ENCODE data around the gene SPAG9. TPM values are rescaled to one million over a fixed set of nuclear protein-coding genes. Genes with fewer than 3 reads are reported as not detected.

The SPAG9 gene
- total and polyA plus RNA-seq, 2 experiments from 2014 or later, result 26.5 to 82.7 TPM

DNA sequence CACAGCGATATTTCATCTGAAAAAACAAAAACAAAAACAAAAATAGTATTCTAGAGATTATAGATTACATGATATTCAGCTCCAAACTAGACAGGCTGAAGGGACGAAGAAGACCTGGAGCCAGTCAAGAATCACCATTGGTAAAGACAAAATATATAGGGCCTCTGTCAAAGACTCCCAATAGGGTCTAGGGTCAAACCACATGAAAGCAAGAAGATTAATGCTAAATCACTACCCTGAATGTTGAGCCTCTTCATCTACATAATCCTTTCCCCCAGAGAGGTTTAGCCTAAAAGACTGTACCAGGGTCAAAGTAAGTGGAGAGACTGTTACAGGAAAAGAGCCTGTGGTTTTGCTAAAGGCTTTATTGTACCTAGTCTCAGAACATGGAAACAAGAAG lies 21.9 kb upstream of the SPAG9 start:
- TF ChIP-seq, protein P1, sequence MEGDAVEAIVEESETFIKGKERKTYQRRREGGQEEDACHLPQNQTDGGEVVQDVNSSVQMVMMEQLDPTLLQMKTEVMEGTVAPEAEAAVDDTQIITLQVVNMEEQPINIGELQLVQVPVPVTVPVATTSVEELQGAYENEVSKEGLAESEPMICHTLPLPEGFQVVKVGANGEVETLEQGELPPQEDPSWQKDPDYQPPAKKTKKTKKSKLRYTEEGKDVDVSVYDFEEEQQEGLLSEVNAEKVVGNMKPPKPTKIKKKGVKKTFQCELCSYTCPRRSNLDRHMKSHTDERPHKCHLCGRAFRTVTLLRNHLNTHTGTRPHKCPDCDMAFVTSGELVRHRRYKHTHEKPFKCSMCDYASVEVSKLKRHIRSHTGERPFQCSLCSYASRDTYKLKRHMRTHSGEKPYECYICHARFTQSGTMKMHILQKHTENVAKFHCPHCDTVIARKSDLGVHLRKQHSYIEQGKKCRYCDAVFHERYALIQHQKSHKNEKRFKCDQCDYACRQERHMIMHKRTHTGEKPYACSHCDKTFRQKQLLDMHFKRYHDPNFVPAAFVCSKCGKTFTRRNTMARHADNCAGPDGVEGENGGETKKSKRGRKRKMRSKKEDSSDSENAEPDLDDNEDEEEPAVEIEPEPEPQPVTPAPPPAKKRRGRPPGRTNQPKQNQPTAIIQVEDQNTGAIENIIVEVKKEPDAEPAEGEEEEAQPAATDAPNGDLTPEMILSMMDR (IDR thresholded peaks at IDR 0.05; ENCODE audit: poor library complexity), result no peak
- no peak for TF ChIP-seq EZH2phosphoT487 (IDR thresholded peaks at IDR 0.05; ENCODE audit: low read depth, severe bottlenecking, unreplicated experiment)
- Histone ChIP-seq H4K20me1 (ENCODE audit: insufficient read depth, poor library complexity, severe bottlenecking) (no peaks in the 10 kb centered on the region), H3K36me3 (replicated peaks; ENCODE audit: insufficient read depth, low read depth) (no peaks in the 10 kb centered on the region), H3K79me2 (no peaks in the 10 kb centered on the region), H3K9me3 (ENCODE audit: low read depth) (no peaks in the 10 kb centered on the region), H2AFZ (no peak overlapping the region), H3K27ac (no peak overlapping the region), H3K27me3 (no peaks in the 10 kb centered on the region), H3K4me2 (no peak overlapping the region), H3K4me3 (no peak overlapping the region), H3K4me1 (ENCODE audit: insufficient read depth) (no peaks in the 10 kb centered on the region), H3K9me2 (replicated peaks; ENCODE audit: insufficient read depth) (no peaks in the 10 kb centered on the region)
- no peak for DNase-seq (ENCODE audit: low spot score)
- 79% methylated on average over 2 of the region's 2 CpGs for WGBS (ENCODE audit: low lambda C conversion rate, missing lambda C conversion rate)

DNA sequence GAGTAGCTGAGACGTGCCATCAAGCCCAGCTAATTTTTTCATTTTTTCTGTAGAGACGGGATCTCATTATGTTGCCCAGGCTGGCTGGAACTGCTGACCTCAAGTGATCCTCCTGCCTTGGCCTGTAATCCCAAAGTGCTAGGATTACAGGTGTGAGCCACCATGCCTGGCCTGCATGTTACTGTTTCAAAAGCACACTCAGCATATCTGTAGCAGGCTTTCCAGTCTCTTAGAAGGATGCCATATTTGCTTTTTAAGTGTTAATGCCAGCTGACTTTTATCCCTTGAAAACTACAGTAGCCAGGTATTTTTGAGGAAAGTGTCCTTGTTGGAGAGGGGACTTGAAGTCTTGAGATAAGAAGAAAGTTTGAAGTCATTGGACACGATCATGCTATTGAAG lies 15.3 kb upstream of the SPAG9 start:
- H3K9me3 ChIP-seq (ENCODE audit: low read depth), result no peaks in the 10 kb centered on the region
- H3K36me3 ChIP-seq (replicated peaks; ENCODE audit: insufficient read depth, low read depth), result no peaks in the 10 kb centered on the region
- H3K4me3 ChIP-seq, result no peak overlapping the region
- H4K20me1 ChIP-seq (ENCODE audit: insufficient read depth, poor library complexity, severe bottlenecking), result no peaks in the 10 kb centered on the region
- H3K79me2 ChIP-seq, result no peaks in the 10 kb centered on the region
- H3K27ac ChIP-seq, result no peak overlapping the region
- no peak overlapping the region for H3K4me2 ChIP-seq
- peaks cover 6% of the 10 kb centered on the region for H3K4me1 ChIP-seq (ENCODE audit: insufficient read depth)
- H3K27me3 ChIP-seq, result no peaks in the 10 kb centered on the region
- DNase-seq (ENCODE audit: low spot score), result no peak
- 92% methylated on average over 3 of the region's 3 CpGs for WGBS (ENCODE audit: low lambda C conversion rate, missing lambda C conversion rate)
- H3K9me2 ChIP-seq (replicated peaks; ENCODE audit: insufficient read depth), result no peaks in the 10 kb centered on the region
- no peak for TF ChIP-seq EZH2phosphoT487 (IDR thresholded peaks at IDR 0.05; ENCODE audit: low read depth, severe bottlenecking, unreplicated experiment)
- no peak for TF ChIP-seq EZH2 (IDR thresholded peaks at IDR 0.05; ENCODE audit: borderline replicate concordance)
- TF ChIP-seq, protein P1 (IDR thresholded peaks at IDR 0.05; ENCODE audit: poor library complexity), result no peak
- H2AFZ ChIP-seq, result no peak overlapping the region

DNA sequence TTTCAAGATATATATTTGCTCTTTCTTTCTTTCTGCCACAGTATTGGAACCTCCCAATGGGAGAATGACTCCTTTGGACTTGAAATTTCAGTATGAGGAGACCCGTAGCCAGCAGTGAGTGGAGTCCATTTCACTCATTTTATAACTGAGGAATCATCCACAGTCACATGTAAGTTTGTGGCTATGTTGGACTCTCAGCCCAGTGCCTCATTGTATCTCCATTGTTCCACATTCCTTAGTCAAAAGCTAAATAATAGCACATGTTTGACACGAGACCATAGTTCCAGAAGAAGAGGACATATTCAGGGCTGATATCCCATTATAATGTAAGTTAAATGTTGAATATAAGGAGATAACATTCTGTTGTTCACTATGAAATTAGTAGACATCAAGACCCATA lies 12.7 kb upstream of the SPAG9 start:
- H2AFZ ChIP-seq, result no peak overlapping the region
- WGBS (ENCODE audit: low lambda C conversion rate, missing lambda C conversion rate), result 67% methylated on average over 2 of the region's 2 CpGs

More for the DNA sequence above, 12.7 kb upstream of the SPAG9 start:
- TF ChIP-seq EZH2phosphoT487 (IDR thresholded peaks at IDR 0.05; ENCODE audit: low read depth, severe bottlenecking, unreplicated experiment) (no peak), EZH2 (IDR thresholded peaks at IDR 0.05; ENCODE audit: borderline replicate concordance) (no peak)
- TF ChIP-seq, protein P1 (IDR thresholded peaks at IDR 0.05; ENCODE audit: poor library complexity), result no peak
- no peaks in the 10 kb centered on the region for H3K9me3 ChIP-seq (ENCODE audit: low read depth)
- no peaks in the 10 kb centered on the region for H3K36me3 ChIP-seq (replicated peaks; ENCODE audit: insufficient read depth, low read depth)
- no peak overlapping the region for H3K4me3 ChIP-seq
- no peak for DNase-seq (ENCODE audit: low spot score)
- peak overlapping the region; percentile 84 for H3K27ac ChIP-seq
- no peaks in the 10 kb centered on the region for H4K20me1 ChIP-seq (ENCODE audit: insufficient read depth, poor library complexity, severe bottlenecking)
- peak overlapping the region; percentile 11 for H3K4me2 ChIP-seq
- H3K9me2 ChIP-seq (replicated peaks; ENCODE audit: insufficient read depth), result no peaks in the 10 kb centered on the region
- no peaks in the 10 kb centered on the region for H3K79me2 ChIP-seq
- H3K4me1 ChIP-seq (ENCODE audit: insufficient read depth), result peaks cover 6% of the 10 kb centered on the region
- no peaks in the 10 kb centered on the region for H3K27me3 ChIP-seq

Data from hepatocyte (in vitro differentiated cells).